Activated CD4-positive, alpha-beta T cell treated with anti-CD3 and anti-CD28 coated beads for 1 hour (primary cell): ENCODE measurements around the gene PDE8A.
"Not testable (repeated sequence)": the region's sequence is repeated elsewhere in the genome, so short reads cannot be mapped to it uniquely, and the experiment has no call there.

Source experiments
- DNase-seq: peaks from one replicate; pipeline ENCODE4 v3.0.0-alpha.2; 2020

The PDE8A gene

GRCh38 chr15:84992157-84992944, 10.7 kb downstream of the PDE8A start:
- no peak for DNase-seq

GRCh38 chr15:84996055-84996454, 14.4 kb downstream of the PDE8A start:
- no peak for DNase-seq

DNA sequence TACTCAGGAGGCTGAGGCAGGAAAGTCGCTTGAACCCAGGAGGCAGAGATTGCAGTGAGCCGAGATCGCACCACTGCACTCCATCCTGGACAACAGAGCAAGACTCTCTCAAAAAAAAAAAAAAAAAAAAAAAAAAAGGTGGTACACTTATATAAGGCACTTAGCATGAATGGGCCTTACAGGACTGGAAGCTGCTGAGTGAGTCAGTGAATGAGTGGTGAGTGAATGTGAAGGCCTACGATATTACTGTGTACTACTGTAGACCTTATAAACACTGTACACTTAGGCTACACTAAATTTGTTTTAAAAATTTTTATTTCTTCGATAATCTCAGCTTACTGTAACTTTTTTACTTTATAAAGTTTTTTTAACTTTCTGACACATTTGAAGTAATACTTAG, 15.1 kb downstream of the PDE8A start:
- DNase-seq: not testable (repeated sequence)

DNA sequence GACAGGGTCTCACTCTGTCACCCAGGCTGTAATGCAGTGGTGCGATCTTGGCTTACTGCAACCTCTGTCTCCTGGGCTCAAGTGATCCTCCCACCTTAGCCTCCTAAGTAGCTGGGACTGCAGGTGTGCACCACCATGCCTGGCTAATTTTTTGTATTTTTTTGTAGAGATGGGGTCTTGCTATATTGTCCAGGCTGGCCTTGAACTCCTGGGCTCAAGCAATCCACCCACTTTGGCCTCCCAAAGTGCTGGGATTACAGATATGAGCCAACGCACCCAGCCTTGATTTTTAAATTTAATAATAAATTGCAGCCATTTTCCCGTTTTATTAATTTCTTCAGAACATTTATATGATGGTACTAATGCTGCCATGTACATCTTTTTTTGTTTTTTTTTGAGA, 15.6 kb downstream of the PDE8A start:
- DNase-seq: not testable (repeated sequence)

DNA sequence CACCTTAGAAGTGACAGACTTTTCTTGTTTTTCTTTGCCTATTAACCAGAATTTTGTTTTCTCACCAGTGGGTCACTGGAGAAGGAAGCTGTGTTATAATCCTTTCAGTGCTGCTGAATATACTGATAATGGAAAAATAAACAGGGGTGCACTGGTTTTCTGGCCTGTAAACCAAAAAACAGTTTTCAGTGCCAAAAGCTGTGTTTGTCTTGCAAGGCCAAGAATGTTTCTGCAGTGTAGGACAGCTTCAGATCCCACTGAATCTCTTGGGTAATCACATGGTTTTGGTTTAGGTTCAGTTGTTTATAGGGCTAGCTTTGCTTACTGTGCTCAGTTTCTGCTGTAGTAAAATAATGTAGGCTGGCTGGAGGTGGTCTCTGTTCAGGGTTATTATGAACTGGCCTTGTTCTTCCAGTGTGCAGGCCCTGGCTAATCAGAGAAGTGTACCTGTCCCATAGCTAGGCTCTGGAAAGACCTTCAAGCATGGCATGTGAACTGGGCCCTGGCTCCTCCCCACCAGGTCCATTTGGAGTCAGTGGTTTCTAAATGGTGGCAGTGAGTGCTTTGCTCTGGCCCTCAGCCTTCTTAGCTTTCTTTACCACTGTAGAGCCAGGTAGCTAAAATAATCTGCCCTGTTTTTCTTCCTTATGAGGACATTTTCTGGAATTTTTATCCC, 18.7 kb downstream of the PDE8A start:
- DNase-seq: no peak

GRCh38 chr15:85000937-85001336, 19.3 kb downstream of the PDE8A start:
- no peak for DNase-seq

- no peak for DNase-seq
Measured at GRCh38 chr15:85002517-85002916, 20.9 kb downstream of the PDE8A start.

GRCh38 chr15:85003593-85004312, 22.1 kb downstream of the PDE8A start:
- DNase-seq: no peak

- no peak for DNase-seq
Measured at GRCh38 chr15:85004550-85004949, 22.9 kb downstream of the PDE8A start.

- no peak for DNase-seq
Measured at GRCh38 chr15:85005319-85005718, 23.7 kb downstream of the PDE8A start.

- no peak for DNase-seq
Measured at GRCh38 chr15:85005746-85006145, 24.1 kb downstream of the PDE8A start.

DNA sequence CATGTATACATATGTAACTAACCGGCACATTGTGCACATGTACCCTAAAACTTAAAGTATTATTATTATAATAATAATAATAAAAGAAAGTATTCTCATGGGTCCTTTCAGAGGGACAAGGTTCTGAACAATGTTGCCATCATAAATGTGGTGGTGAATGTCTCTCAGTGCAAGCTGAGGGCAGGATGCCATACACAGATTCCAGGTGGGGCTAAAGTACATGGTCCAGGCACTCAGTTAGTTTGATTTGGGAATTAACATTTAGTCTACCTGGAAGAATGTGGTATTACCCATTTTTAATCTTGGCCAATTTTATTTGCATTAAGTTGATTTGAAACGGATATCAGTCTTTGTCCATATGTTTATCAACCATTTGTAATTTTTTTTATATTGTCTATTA, 24.5 kb downstream of the PDE8A start:
- no peak for DNase-seq

- no peak for DNase-seq
Measured at GRCh38 chr15:85006655-85007054, 25.0 kb downstream of the PDE8A start.

- DNase-seq: no peak
Measured at GRCh38 chr15:85007137-85007536, 25.5 kb downstream of the PDE8A start.

DNA sequence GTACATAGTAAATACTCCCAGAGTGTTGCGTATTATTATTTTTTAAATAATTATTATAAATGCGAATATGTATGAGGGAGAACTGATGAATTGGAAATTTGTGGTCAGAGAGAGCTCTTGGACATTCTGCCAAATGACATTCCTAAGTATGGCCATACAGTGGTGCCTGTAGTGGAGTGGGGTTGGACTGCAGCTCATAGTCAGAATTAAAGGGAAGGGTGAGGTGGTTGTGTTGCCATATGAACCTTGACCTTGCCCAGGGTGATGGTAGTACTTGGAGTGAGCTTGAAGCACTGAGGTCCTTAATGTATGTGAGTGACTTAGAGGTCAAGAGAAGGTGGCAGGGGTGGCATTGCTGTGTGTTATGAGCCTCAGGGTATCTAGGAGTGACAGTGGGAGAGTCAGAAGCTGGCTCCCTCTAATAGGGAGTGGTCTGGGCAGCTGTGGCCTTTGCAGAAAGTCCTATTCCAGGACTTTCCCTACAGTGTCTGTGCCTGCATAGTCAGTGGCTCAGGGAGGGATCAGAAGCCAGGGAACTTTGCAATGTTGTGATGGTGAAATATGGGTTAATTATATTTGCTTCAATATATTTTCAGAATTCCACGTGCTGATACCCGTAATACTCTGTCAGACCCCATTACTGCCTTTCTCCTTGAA, 26.2 kb downstream of the PDE8A start:
- DNase-seq: no peak

GRCh38 chr15:85008474-85009260, 27.0 kb downstream of the PDE8A start:
- no peak for DNase-seq

DNA sequence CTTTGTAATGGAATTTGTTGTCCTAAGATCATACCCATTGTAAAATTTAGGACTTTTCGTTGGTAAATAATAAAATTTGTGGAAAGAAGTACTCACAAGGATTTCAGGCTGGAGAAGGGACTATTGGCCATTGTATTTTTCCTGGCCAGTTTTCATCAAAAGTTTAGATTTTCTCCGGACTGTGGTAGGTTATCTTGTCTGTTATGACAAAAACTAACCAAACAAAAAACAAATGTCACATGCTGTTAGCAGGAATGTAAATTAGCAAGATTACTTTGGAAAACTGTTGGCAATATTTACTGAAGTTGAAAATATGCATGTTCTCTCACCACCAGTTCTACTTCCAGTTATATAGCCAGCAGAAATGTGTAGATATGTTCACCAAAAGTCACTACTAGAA, 27.8 kb downstream of the PDE8A start:
- DNase-seq: no peak

- no peak for DNase-seq
Measured at GRCh38 chr15:85010071-85010385, 28.4 kb downstream of the PDE8A start.

- DNase-seq: no peak
Measured at GRCh38 chr15:85010386-85011159, 28.9 kb downstream of the PDE8A start.

GRCh38 chr15:85011160-85011571, 29.5 kb downstream of the PDE8A start:
- DNase-seq: no peak

- not testable (repeated sequence) for DNase-seq
Measured at GRCh38 chr15:85011724-85012123, 30.1 kb downstream of the PDE8A start.

GRCh38 chr15:85013785-85014184, 32.1 kb downstream of the PDE8A start:
- DNase-seq: no peak
